Activated B cell treated with CpG ODN at 0.5 μM for 24 hours (primary cell): ENCODE results near the gene PTGFRN. TPM values are rescaled to one million over a fixed set of nuclear protein-coding genes. Genes with fewer than 3 reads are reported as not detected.
A peak's percentile ranks its signal among the peaks of the same experiment; 100 is the strongest.

ENCODE experiments used
- ATAC-seq: fragments of 200-7000 bp; cut with Tn5 transposase; one replicate; pipeline ENCODE4 v1.10.0; 2021; ENCODE audit warnings: low read depth, mild to moderate bottlenecking, moderate library complexity
- CTCF ChIA-PET: fragments of 350-600 bp; sonication (Branson Sonifier 250); formaldehyde crosslinking; loops from one replicate; lab custom pipeline; 2021; ENCODE audit warnings: antibody characterized with exemption; lab: Charles Lee
- POLR2A ChIA-PET: fragments of 350-600 bp; sonication (Branson Sonifier 250); formaldehyde crosslinking; loops from one replicate; lab custom pipeline; 2021; ENCODE audit warnings: antibody characterized with exemption; lab: Charles Lee
- DNase-seq: peaks from one replicate; pipeline ENCODE4 v3.0.0; 2022
- H3K27ac Mint-ChIP-seq: one replicate; pipeline ENCODE4 v1.8.0; 2020; ENCODE audit warnings: mixed read lengths
- H3K27me3 Mint-ChIP-seq: one replicate; pipeline ENCODE4 v1.8.0; 2021; ENCODE audit warnings: mixed read lengths
- H3K36me3 Mint-ChIP-seq: one replicate; pipeline ENCODE4 v1.8.0; 2021; ENCODE audit warnings: low read depth, mixed read lengths
- H3K4me1 Mint-ChIP-seq: one replicate; pipeline ENCODE4 v1.8.0; 2021; ENCODE audit warnings: mixed read lengths
- H3K4me3 Mint-ChIP-seq: one replicate; pipeline ENCODE4 v1.8.0; 2020; ENCODE audit warnings: mild to moderate bottlenecking, mixed read lengths
- H3K9me3 Mint-ChIP-seq: one replicate; pipeline ENCODE4 v1.8.0; 2020; ENCODE audit warnings: mixed read lengths
- CTCF ChIP-seq: fragments of 200-600 bp; IDR thresholded peaks from one replicate; pipeline ENCODE4 v1.8.0; 2022; ENCODE audit warnings: antibody characterized with exemption, mild to moderate bottlenecking
- intact Hi-C: fragments of 100-400 bp; cut with micrococcal nuclease; formaldehyde crosslinking; loops from one replicate; pipeline ENCODE4 v1.15.1; 2024
- total RNA-seq: library from RNA; stranded (reverse); gene quantifications from 2 replicates; pipeline ENCODE4 v1.2.3, GENCODE V29; 2022

Gene PTGFRN
- total RNA-seq, 1 donor from 2014 or later = not detected

GRCh38 chr1:116908266-116908665 is 1.4 kb upstream of the PTGFRN start:
- H3K4me1 Mint-ChIP-seq = peaks cover 4% of the 10 kb centered on the region
- no peak overlapping the region for H3K27ac Mint-ChIP-seq
- no peaks in the 10 kb centered on the region for H3K36me3 Mint-ChIP-seq
- no peak for ATAC-seq
- no peak for TF ChIP-seq CTCF
- DNase-seq = no peak
- ChIA-PET POLR2A (no interaction called here), CTCF (no interaction called here)
- H3K27me3 Mint-ChIP-seq = peaks cover 22% of the 10 kb centered on the region
- H3K9me3 Mint-ChIP-seq = no peaks in the 10 kb centered on the region
- no peak overlapping the region for H3K4me3 Mint-ChIP-seq
- intact Hi-C loops = no loop called here

GRCh38 chr1:116908820-116909511 is 750 bp upstream of the PTGFRN start:
- peaks cover 22% of the 10 kb centered on the region for H3K27me3 Mint-ChIP-seq
- no peaks in the 10 kb centered on the region for H3K9me3 Mint-ChIP-seq
- H3K27ac Mint-ChIP-seq = no peak overlapping the region
- H3K36me3 Mint-ChIP-seq = no peaks in the 10 kb centered on the region
- intact Hi-C loops = no loop called here
- DNase-seq (no peak), ATAC-seq (no peak)
- POLR2A ChIA-PET = no interaction called here
- TF ChIP-seq CTCF = no peak
- CTCF ChIA-PET = no interaction called here
- H3K4me1 Mint-ChIP-seq = peaks cover 4% of the 10 kb centered on the region
- H3K4me3 Mint-ChIP-seq = peak overlapping the region; percentile 32

- Mint-ChIP-seq H3K36me3 (no peaks in the 10 kb centered on the region), H3K27me3 (peaks cover 22% of the 10 kb centered on the region), H3K4me3 (no peak overlapping the region), H3K27ac (no peak overlapping the region), H3K4me1 (peaks cover 4% of the 10 kb centered on the region), H3K9me3 (no peaks in the 10 kb centered on the region)
- ChIA-PET POLR2A (no interaction called here), CTCF (no interaction called here)
- TF ChIP-seq CTCF = no peak
- ATAC-seq (no peak), DNase-seq (no peak)
- intact Hi-C loops = no loop called here
Measured at GRCh38 chr1:116910379-116911187, 867 bp downstream of the PTGFRN start.

GRCh38 chr1:116911188-116911553 is 1.5 kb downstream of the PTGFRN start:
- Mint-ChIP-seq H3K27me3 (peaks cover 22% of the 10 kb centered on the region), H3K27ac (no peak overlapping the region), H3K36me3 (no peaks in the 10 kb centered on the region), H3K4me1 (peaks cover 4% of the 10 kb centered on the region), H3K9me3 (no peaks in the 10 kb centered on the region), H3K4me3 (no peak overlapping the region)
- TF ChIP-seq CTCF = no peak
- intact Hi-C loops = no loop called here
- ATAC-seq (no peak), DNase-seq (no peak)
- POLR2A ChIA-PET = no interaction called here
- CTCF ChIA-PET = no interaction called here

GRCh38 chr1:116911779-116912469 is 2.2 kb downstream of the PTGFRN start:
- no peak for ATAC-seq
- peaks cover 4% of the 10 kb centered on the region for H3K4me1 Mint-ChIP-seq
- CTCF ChIA-PET = no interaction called here
- no peak for TF ChIP-seq CTCF
- POLR2A ChIA-PET = no interaction called here
- intact Hi-C loops = no loop called here
- peaks cover 18% of the 10 kb centered on the region for H3K27me3 Mint-ChIP-seq
- H3K27ac Mint-ChIP-seq = no peak overlapping the region
- H3K4me3 Mint-ChIP-seq = no peak overlapping the region
- H3K9me3 Mint-ChIP-seq = no peaks in the 10 kb centered on the region
- no peaks in the 10 kb centered on the region for H3K36me3 Mint-ChIP-seq
- no peak for DNase-seq
